Erythroblast (primary cell): Measurements from ENCODE around the gene SLC5A8.

Experiments
- GATA1 ChIP-seq: IDR thresholded peaks from 2 replicates; pipeline ENCODE4 v1.6.1; 2011; ENCODE audit warnings: low read depth, mild to moderate bottlenecking, control low read depth, low read length, moderate library complexity
- POLR2A ChIP-seq: IDR thresholded peaks from 2 replicates; pipeline ENCODE4 v1.6.1; 2011; ENCODE audit warnings: mild to moderate bottlenecking, low read length

DNA sequence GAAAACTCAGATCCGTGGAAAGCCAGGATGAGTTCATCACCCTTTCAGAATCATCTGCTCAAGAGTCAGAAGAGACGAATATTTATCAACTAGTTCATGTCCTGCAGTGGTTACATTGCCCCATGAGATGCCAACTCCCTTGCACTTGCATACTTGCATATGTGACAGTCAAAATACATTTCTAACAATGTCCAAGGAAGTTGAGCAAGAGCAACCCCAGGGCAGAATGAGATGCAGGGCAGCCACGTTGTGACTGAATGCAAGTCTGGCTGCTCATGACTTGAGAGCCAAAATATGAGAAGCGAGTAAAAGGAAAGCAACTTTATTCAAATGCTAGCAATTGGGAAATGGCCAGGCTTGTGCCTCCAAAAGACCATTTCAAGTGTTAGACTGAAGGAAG is 46.2 kb upstream of the SLC5A8 start:
- TF ChIP-seq POLR2A, result no peak
- TF ChIP-seq GATA1, result no peak
